ENCODE results near the gene MAP1LC3B2.

Gene MAP1LC3B2

GRCh38 chr12:116597886-116598285, 38.7 kb downstream of the MAP1LC3B2 start:
- no peak overlapping the region for H3K4me3 ChIP-seq (ENCODE audit: low read depth, low read length)
- no peak for TF ChIP-seq CTCF (IDR thresholded peaks at IDR 0.05; ENCODE audit: low read depth, low read length)
- in situ Hi-C loops (cut with HindIII; ENCODE audit: low sequenced_read_pairs), result no loop called here
- no peak for DNase-seq (ENCODE audit: low read depth, low spot score)

DNA sequence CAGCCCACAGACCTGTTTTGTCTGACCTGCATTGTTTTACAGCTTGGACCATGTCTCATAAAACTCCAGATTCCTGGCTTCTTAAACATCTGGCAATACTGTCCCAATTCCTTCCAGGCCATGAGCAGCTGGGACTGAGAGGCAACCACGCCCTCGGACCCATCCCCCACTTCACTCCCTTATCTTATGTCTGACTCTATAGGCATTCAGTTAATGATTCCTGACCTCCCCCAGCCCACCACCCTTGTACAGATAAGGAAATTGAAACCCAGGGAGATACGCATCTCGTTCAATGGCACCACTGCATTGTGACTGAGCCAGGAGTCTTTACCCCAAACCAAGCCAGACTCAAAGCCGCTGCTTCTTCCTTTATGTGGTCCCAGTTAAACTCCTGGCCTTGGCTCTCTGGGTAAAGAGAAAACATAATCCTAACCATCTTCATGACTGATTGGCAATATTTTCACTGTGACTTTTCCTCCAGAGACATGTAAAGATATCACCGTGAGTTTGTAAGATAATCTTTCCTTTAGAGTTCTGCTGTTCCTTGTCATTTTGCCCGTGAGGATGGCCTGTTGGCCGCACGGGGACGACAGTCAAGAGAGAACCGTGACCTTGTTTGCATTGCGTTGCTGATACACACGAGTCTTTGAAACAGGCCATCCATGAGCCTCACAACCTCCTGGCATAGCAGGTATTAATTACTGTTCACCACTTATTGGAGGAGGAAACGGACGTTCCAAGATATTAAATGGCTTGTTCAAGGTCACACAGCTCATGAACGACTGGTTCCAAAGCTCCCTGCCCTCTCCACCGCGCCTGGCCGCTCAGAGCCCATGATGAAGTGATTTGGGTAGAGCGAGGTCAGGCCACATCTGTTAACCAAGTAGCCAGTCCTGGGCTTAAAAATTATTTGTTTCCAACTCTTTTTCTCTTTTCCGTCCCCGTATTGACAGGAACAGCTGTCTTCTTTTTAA, 39.4 kb downstream of the MAP1LC3B2 start:
- TF ChIP-seq CTCF (IDR thresholded peaks at IDR 0.05; ENCODE audit: low read depth, low read length), result no peak
- peak overlapping the region; percentile 33 for H3K4me3 ChIP-seq (ENCODE audit: low read depth, low read length)
- DNase-seq (ENCODE audit: low read depth, low spot score), result no peak
- in situ Hi-C loops (cut with HindIII; ENCODE audit: low sequenced_read_pairs), result no loop called here

GRCh38 chr12:116599285-116600136, 40.3 kb downstream of the MAP1LC3B2 start:
- in situ Hi-C loops (cut with HindIII; ENCODE audit: low sequenced_read_pairs), result no loop called here
- peak; percentile 81 for DNase-seq (ENCODE audit: low read depth, low spot score)
- H3K4me3 ChIP-seq (ENCODE audit: low read depth, low read length), result peak overlapping the region; percentile 33
- TF ChIP-seq CTCF (IDR thresholded peaks at IDR 0.05; ENCODE audit: low read depth, low read length), result peak; percentile 74

DNA sequence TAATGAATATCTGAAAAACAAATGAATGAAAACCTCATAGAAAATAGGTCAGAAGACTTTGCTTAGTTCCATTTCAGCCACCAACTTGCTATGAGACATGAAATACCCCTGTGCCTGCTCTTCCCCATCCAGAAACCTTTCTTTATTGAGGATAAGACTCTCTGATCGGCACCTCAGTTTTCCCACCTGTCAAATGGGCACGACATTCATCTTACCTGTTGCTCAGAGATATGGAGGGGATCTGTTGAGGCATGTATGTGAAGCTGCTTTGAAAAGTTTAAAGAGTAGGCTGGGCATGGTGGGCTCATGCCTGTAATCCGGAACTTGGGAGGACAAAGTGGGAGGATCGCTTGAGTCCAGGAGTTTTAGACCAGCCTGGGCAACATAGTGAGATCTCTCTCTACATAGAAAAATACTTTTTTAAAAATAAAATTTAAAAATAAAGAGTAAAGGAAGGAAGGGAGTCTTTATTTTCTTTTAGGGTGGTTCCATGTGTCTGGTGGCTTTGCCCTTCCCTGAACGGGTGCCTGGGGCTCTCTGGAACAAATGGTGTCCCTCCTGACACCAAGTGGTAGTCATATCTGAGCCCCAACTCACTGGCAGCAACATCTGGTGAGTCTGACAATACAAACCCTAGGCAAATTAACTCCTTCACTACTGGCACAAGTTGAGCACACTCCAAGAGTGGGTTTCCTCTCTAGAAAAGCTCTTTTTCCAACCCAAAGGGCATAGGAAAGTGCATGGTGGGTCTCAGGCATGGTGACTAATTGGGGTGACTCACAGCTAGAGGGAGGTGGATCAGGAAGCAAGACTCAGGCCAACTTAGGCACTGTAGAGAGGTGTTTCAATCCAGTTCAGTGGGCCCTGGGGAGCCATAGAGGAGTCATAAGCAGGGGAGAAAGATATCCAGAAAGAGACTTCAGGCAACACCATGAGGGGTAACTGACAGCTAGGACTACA, 42.1 kb downstream of the MAP1LC3B2 start:
- no peak for TF ChIP-seq CTCF (IDR thresholded peaks at IDR 0.05; ENCODE audit: low read depth, low read length)
- no peak for DNase-seq (ENCODE audit: low read depth, low spot score)
- in situ Hi-C loops (cut with HindIII; ENCODE audit: low sequenced_read_pairs), result no loop called here
- no peak overlapping the region for H3K4me3 ChIP-seq (ENCODE audit: low read depth, low read length)

DNA sequence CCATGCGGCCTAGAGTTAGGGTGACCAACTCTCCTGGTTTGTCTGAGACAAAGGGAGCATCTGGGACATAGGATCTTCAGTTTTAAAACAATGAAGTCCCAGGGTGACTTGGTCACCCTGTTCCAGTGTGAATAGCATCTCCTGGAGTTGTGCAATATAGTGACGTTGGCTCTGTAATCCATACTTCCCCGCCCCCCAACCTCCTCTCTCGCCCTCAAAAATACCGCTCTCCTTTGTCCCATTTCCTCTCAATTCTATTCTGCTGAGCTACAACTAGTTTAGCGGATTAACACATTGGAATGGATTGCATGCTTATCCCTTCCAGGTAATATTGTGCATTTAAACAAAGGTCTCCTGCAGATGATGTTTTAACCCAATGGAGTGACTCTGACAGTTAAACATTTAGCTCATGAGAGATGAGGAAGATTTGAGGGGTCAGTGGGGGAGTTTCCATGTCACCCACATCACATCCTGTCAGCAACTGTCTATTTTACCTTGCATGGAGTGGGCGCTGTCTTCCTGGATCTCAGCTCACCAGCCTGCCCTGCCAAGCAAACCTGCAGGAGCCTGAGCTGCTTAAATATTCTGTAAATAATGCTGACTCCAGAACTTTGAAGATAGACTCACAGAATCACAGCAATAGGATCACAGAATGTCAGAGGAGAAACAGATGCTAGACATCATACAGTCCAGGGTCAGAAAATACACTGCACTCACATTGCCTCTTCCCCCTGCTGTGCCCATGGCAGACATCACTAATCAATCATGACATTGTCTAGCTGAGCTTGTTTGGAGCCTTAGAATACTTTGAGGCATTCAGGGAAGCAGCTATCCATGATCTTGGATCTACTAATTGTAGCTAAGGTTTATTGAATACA, 43.0 kb downstream of the MAP1LC3B2 start:
- in situ Hi-C loops (cut with HindIII; ENCODE audit: low sequenced_read_pairs), result no loop called here
- TF ChIP-seq CTCF (IDR thresholded peaks at IDR 0.05; ENCODE audit: low read depth, low read length), result no peak
- no peak for DNase-seq (ENCODE audit: low read depth, low spot score)
- H3K4me3 ChIP-seq (ENCODE audit: low read depth, low read length), result no peak overlapping the region

All from astrocyte of the spinal cord (primary cell).